ENCODE results near the gene ENOPH1.

GRCh38 chr4:82463221-82463620 is 32.8 kb downstream of the ENOPH1 start:
- TF ChIP-seq CTCF (conservative IDR thresholded peaks at IDR 0.05; ENCODE audit: low read length), result no peak
- no peak for TF ChIP-seq EZH2phosphoT487 (IDR thresholded peaks at IDR 0.05; ENCODE audit: borderline replicate concordance)

All from Loucy (cell line).